GM13977 (cell line): Measurements from ENCODE around the gene TAF6.

Experiments
- DNase-seq: peaks from one replicate; pipeline ENCODE4 v3.0.0; 2012; ENCODE audit warnings: low spot score
- in situ Hi-C: fragments of 300-500 bp; cut with MboI; formaldehyde crosslinking; loops from one replicate; pipeline ENCODE4 v1.12.0; 2022; ENCODE audit warnings: low sequenced_read_pairs, low pct_unique_long_range_greater_than_20kb, mixed read lengths, inconsistent platforms; ENCODE audit not compliant: unreplicated experiment
- TF ChIP-seq, protein P1 (sequence below): IDR thresholded peaks from 2 replicates; pipeline ENCODE4 v1.5.1; 2012; ENCODE audit warnings: mild to moderate bottlenecking, control low read depth; ENCODE audit not compliant: insufficient read depth; ENCODE audit errors: extremely low read depth, missing control alignments

TAF6 gene

DNA sequence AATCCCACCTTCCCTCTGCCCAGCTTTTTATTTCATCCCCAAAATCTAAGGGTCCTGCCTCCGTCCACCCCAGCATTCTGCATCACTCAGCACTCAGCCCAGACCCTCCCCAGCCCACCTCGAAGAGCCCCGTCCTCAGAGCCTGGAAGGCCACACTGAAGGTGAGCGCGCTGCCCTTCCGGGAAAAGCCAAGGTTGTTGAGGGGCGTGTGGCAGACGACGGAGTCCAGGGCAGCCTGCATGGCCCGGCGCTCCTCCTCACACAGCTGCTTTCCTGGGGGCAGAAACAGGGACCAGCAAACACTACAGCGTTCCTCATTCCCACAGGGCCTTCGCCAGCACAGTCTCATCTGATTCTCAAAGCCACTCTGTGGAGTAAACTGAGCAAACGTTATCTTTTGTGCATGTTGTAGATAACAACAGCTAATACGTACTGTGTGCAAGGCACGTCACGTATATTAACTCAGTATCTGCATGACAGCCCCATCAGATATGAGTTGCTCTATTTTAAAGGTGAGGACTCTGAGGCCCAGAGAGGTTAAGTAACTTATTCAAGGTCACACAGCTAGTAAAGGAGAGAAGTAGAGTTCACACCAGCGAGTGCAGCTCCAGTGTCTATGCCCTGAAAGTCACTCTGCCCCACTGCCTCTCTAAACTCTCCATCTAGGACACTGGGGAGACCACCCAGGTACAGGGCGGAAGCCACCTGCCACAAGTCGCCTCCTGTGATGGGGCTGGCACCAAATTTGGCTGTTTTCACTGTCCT, 36.6 kb upstream of the TAF6 start:
- in situ Hi-C loops = no loop called here
- DNase-seq = peak; percentile 9
- TF ChIP-seq, protein P1, sequence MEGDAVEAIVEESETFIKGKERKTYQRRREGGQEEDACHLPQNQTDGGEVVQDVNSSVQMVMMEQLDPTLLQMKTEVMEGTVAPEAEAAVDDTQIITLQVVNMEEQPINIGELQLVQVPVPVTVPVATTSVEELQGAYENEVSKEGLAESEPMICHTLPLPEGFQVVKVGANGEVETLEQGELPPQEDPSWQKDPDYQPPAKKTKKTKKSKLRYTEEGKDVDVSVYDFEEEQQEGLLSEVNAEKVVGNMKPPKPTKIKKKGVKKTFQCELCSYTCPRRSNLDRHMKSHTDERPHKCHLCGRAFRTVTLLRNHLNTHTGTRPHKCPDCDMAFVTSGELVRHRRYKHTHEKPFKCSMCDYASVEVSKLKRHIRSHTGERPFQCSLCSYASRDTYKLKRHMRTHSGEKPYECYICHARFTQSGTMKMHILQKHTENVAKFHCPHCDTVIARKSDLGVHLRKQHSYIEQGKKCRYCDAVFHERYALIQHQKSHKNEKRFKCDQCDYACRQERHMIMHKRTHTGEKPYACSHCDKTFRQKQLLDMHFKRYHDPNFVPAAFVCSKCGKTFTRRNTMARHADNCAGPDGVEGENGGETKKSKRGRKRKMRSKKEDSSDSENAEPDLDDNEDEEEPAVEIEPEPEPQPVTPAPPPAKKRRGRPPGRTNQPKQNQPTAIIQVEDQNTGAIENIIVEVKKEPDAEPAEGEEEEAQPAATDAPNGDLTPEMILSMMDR = no peak

DNA sequence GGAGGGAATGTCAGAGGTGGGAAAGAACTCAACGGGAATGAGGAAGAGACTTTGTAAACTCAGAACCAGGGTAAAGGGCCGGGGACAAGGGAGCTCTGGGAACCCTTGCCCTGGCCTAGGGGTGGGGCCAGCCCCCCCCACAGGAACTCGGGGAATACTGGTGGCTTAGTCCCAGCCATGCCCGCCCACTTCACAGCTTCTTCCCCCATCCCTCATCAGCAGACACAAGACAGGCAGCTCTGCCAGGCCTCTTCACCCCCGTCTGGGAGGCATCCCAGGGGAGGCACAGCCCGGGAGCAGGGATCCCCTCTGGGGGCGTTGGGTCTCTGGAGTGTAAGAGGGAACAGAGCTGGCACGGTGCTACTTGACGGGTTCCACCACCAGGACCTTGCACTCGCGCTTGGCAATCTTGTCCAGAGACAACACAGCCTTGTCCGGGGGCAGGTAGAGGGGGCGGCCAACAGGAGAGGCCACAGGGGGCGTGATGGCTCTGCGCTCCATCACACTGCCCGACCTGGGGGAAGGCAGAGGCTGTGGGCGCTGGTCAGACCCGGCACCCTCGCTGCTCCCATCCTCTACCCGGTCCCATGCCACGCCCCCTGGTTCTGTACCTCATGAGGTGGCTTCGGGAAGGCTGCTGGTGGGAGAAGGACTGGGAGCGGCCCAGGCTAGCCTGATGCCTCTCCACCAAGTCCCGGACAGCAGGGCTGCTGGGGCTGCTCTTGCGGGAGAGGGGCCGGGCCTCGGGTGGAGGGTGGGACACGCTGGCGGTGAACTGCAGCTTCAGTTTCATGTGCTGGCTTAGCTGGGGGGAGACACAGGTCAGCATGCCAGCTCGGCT, 35.7 kb upstream of the TAF6 start:
- TF ChIP-seq, protein P1 = no peak
- peak; percentile 7 for DNase-seq
- in situ Hi-C loops = no loop called here

DNA sequence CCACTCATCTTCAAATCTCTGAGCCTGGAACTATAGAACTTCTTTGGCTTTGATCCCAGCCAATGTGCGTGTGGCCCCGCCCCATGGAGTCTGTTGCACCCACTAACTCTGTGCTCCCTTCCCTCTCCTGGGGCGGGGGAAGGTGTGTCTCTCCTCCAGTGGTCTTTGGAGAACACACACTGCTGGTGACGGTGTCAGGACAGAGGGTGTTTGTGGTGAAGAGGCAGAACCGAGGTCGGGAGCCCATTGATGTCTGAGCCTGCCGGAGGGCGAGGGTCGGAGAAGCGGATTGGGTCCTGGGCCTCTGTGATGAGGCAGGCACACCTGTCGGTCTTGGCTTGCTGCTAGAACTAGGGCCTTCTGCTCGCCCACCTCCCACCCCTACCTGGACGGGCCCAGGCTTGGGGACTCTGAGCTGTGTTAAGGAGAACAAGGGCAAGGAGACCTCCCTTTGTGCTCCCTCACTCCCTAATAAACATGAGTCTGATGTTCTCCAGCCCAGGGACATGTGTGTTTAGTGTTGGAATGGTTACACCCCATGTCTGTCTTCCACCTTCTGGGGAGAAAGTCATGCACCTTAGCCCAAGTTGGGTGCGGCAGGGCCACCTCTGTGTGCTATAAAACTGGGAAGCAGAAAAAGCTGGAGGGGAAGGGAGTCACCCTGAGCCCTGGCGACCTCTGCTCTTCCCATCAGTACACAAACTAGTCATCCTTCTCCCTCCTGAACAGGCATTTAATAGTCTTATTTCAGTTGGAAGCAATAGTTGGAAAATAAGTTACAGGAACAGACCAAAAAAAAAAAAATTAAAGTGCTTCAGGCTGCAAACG, 34.8 kb upstream of the TAF6 start:
- no peak for DNase-seq
- in situ Hi-C loops = no loop called here
- TF ChIP-seq, protein P1 = no peak

DNA sequence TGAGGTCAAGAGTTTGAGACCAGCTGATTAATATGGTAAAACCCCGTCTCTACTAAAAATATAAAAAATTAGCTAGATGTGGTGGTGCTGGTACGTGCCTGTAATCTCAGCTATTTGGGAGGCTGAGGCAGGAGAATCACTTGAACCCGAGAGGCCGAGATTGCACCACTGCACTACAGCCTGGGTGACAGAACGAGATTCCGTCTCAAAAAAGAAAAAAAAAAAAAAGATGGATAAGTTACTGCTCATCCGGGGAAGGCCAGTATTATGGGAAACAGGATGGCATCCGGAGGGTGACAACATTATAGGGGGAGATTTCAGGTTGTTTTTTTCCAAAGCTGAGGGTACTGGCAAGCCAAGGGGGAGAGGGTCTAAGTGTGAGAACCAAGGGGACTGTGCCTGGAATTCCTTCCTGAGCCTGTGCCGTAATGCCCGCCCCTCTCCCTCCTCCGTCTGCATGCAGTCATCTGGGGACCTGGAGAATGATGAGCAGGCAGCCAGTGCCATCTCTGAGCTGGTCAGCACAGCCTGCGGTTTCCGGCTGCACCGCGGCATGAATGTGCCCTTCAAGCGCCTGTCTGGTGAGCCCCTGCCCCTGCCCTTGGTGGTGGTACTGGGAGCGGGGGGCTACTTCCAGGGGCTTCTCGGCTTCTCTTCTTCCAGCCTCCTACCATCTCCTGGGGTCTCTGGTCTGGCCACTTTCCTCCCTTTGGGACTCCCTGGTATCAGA, 33.9 kb upstream of the TAF6 start:
- in situ Hi-C loops = no loop called here
- DNase-seq = no peak
- TF ChIP-seq, protein P1 = no peak

DNA sequence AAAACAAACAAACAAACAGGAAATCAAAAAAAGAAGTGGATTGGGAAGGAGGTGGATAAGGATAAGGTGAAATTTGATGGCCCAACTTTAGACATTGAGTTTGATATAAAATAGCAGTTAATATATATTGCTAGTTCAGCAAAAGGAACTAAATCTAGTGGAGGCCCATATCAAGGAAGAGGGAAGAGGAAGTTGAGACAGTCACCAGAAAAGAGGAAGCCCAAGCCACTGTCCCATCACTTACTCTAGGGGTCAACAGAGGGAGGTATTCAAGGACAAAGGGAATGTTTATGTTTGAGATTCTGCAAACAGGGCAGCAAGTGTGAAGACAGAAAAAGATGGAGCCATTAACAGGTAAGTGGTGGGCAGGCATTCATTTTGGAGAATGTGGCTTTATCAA, 33.2 kb upstream of the TAF6 start:
- in situ Hi-C loops = no loop called here
- DNase-seq = no peak
- TF ChIP-seq, protein P1 = no peak
